GM23248 (cell line): ENCODE measurements around the gene RGS14. TPM values are rescaled to one million over a fixed set of nuclear protein-coding genes. Genes with fewer than 3 reads are reported as not detected.
A peak's percentile ranks its signal among the peaks of the same experiment; 100 is the strongest.

ENCODE experiments used
- DNase-seq: peaks from one replicate; pipeline ENCODE4 v3.0.0-alpha.2; 2015
- H2AFZ ChIP-seq: fragments of 200-600 bp; sonication (generic); 2 replicates; pipeline ENCODE4 v1.6.1; 2016; ENCODE audit warnings: antibody characterized with exemption
- H3F3A ChIP-seq: fragments of 200-600 bp; sonication (generic); 2 replicates; pipeline ENCODE4 v1.6.1; 2016; ENCODE audit warnings: mild to moderate bottlenecking, antibody characterized with exemption, mixed run types; ENCODE audit not compliant: insufficient read depth
- H3K27ac ChIP-seq: fragments of 200-600 bp; sonication (generic); 2 replicates; pipeline ENCODE4 v1.5.1; 2016; ENCODE audit warnings: mild to moderate bottlenecking
- H3K27me3 ChIP-seq: fragments of 200-600 bp; sonication (generic); replicated peaks from 2 replicates; pipeline ENCODE4 v1.6.1; 2016; ENCODE audit warnings: mild to moderate bottlenecking; ENCODE audit not compliant: insufficient read depth
- H3K36me3 ChIP-seq: fragments of 200-600 bp; sonication (generic); 2 replicates; pipeline ENCODE4 v1.6.1; 2016; ENCODE audit warnings: low read depth, mild to moderate bottlenecking
- H3K4me1 ChIP-seq: fragments of 200-600 bp; sonication (generic); 2 replicates; pipeline ENCODE4 v1.6.1; 2016; ENCODE audit warnings: mild to moderate bottlenecking; ENCODE audit not compliant: insufficient read depth
- H3K4me2 ChIP-seq: fragments of 200-600 bp; sonication (generic); one replicate; pipeline ENCODE4 v1.6.1; 2016; ENCODE audit warnings: mild to moderate bottlenecking; ENCODE audit not compliant: unreplicated experiment
- H3K4me3 ChIP-seq: fragments of 200-600 bp; sonication (generic); 2 replicates; pipeline ENCODE4 v1.5.1; 2016; ENCODE audit warnings: mild to moderate bottlenecking
- H3K79me2 ChIP-seq: fragments of 200-600 bp; sonication (generic); 2 replicates; pipeline ENCODE4 v1.6.1; 2016; ENCODE audit warnings: mild to moderate bottlenecking; ENCODE audit not compliant: insufficient read depth
- H3K9ac ChIP-seq: fragments of 200-600 bp; sonication (generic); 2 replicates; pipeline ENCODE4 v1.6.1; 2016; ENCODE audit warnings: mild to moderate bottlenecking
- H3K9me2 ChIP-seq: fragments of 200-600 bp; sonication (generic); 2 replicates; pipeline ENCODE4 v1.6.1; 2016; ENCODE audit warnings: mixed run types, mild to moderate bottlenecking, moderate library complexity; ENCODE audit not compliant: insufficient read depth
- H3K9me3 ChIP-seq: fragments of 200-600 bp; sonication (generic); one replicate; pipeline ENCODE4 v1.6.1; 2017; ENCODE audit warnings: low read depth
- H4K20me1 ChIP-seq: fragments of 200-600 bp; sonication (generic); 2 replicates; pipeline ENCODE4 v1.6.0; 2016; ENCODE audit not compliant: insufficient read depth
- EZH2 ChIP-seq: fragments of 200-600 bp; sonication (generic); IDR thresholded peaks from 2 replicates; pipeline ENCODE4 v1.6.1; 2018; ENCODE audit warnings: antibody characterized with exemption, mild to moderate bottlenecking; ENCODE audit not compliant: insufficient read depth, poor library complexity, severe bottlenecking
- EZH2phosphoT487 ChIP-seq: fragments of 200-600 bp; sonication (generic); IDR thresholded peaks from 2 replicates; pipeline ENCODE4 v1.6.1; 2018; ENCODE audit warnings: antibody characterized with exemption, moderate library complexity, mild to moderate bottlenecking, low read depth; ENCODE audit not compliant: insufficient read depth
- WGBS, 2 experiments: methylation state at CpG; one replicate each; pipeline ENCODE4 v1.1.6; 2015 to 2017; ENCODE audit warnings: low lambda C conversion rate in 2 of 2, low coverage in 1 of 2; ENCODE audit errors: missing lambda C conversion rate in 2 of 2; 5-methylcytosine and 5-hydroxymethylcytosine counted together
- in situ Hi-C: fragments of 300-500 bp; cut with MboI; formaldehyde crosslinking; loops from 2 replicates; pipeline ENCODE4 v1.15.0; 2020
- polyA plus RNA-seq: library from polyadenylated mRNA; unstranded; fragments of >200 nt; fragmentation: Nextera tagmentation; extraction: Ambion mirVana; gene quantifications from 2 replicates; pipeline ENCODE4 v1.2.1, GENCODE V29; 2016
- total RNA-seq: library from RNA; depleted of rRNA; stranded (reverse); fragments of >200 nt; shearing (Covaris generic); gene quantifications from 2 replicates; pipeline ENCODE4 v1.2.3, GENCODE V29; 2014

RGS14 gene
- total and polyA plus RNA-seq, 2 experiments from 2014 or later: 2.5 to 6.4 TPM

DNA sequence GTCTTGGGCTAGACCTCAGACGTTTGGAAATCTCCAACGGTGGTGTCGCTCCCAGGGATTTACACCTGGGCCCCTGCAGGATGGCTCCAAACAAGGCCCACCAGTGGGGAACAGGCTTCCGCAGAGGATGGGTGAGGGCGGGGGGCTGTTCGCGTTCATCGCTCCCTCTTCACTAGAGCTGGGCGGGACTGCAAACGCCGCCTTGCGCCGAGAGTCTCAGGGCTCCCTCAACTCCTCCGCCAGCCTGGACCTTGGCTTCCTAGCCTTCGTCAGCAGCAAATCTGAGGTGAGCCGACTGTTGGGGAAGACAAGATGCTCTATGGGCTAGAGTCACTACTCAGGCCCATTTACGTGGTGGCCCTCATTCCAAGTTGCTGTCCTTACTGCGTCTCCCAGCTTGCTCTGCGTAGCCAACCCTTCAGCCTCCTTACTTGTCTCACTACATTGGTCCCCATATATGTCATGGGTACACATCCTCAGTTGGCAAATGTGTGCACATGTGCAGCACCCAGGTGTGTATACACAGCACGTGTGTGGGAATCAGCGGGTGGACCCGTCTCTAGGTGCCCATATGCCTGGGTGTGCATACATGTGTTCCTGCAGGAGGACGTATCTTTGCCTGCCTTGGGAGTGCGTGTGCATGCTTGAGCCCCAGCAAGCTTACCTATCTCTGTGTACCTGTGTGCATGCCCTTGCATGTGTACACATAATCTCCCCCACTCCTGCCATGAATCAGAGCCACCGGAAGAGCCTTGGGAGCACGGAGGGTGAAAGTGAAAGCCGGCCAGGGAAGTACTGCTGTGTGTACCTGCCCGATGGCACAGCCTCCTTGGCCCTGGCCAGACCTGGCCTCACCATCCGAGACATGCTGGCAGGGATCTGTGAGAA lies 10.5 kb downstream of the RGS14 start:
- TF ChIP-seq EZH2 (no peak), EZH2phosphoT487 (no peak)
- H2AFZ ChIP-seq: no peak overlapping the region
- in situ Hi-C loops: no loop called here

DNA sequence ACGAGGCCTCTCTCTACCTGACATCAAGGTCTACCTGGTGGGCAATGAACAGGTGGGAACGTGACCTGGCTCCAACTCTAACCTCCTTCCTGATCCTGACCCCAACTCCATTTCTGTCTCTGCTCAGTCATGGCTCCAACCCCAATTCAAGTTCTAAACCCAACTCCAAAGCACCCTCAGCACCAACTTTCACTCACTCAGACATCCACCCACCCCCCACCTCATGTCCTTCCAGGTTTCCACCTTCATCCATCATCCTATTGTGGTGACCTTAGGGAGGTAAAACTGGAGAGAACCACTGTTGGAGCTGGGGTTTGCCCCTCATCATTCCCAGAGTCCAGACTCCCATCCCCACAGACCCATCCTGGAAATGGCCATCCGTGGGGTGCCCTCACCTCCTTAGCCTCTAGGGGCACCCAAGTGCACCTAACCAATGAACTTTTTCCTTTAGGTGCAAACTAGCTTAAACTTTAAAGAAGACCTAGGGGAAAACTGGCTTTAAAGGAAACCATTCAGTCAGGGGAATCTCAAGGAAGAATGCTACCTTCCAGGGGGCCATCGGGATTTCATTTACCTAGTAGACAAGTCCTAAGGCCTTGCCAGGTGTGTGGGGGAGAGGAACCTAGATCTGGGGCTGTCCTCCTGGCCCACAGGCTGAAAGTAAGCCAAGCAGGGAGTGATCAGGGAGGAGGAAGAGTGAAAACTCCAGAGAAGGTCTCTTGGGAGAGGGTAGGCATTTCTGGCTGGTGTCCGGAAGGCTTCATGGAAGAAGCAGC lies 11.3 kb downstream of the RGS14 start:
- no peaks in the 10 kb centered on the region for H3K9me2 ChIP-seq
- H3F3A ChIP-seq: no peaks in the 10 kb centered on the region
- H3K4me1 ChIP-seq: peaks cover 10% of the 10 kb centered on the region
- no peaks in the 10 kb centered on the region for H4K20me1 ChIP-seq
- H3K4me3 ChIP-seq: no peak overlapping the region
- in situ Hi-C loops: no loop called here
- WGBS, 2 experiments: 56 to 70% methylated on average over 5 of the region's 5 CpGs
- TF ChIP-seq EZH2 (no peak), EZH2phosphoT487 (no peak)
- H3K79me2 ChIP-seq: no peaks in the 10 kb centered on the region
- H3K9me3 ChIP-seq: no peaks in the 10 kb centered on the region
- H3K27ac ChIP-seq: no peak overlapping the region
- H3K9ac ChIP-seq: no peak overlapping the region
- H2AFZ ChIP-seq: no peak overlapping the region
- no peaks in the 10 kb centered on the region for H3K36me3 ChIP-seq
- DNase-seq: peak; percentile 65
- no peak overlapping the region for H3K4me2 ChIP-seq
- H3K27me3 ChIP-seq: no peaks in the 10 kb centered on the region

More for the DNA sequence above, 10.5 kb downstream of the RGS14 start:
- Histone ChIP-seq H4K20me1 (no peaks in the 10 kb centered on the region), H3K9me2 (no peaks in the 10 kb centered on the region), H3K27ac (no peak overlapping the region), H3K9ac (no peak overlapping the region), H3K4me2 (no peak overlapping the region), H3K79me2 (no peaks in the 10 kb centered on the region), H3F3A (no peaks in the 10 kb centered on the region), H3K27me3 (no peaks in the 10 kb centered on the region), H3K4me1 (peaks cover 18% of the 10 kb centered on the region), H3K36me3 (no peaks in the 10 kb centered on the region), H3K4me3 (no peak overlapping the region), H3K9me3 (no peaks in the 10 kb centered on the region)
- no peak for DNase-seq
- 82 to 85% methylated on average over 29 of the region's 29 CpGs for WGBS, 2 experiments

GRCh38 chr5:177369645-177370440 lies 12.1 kb downstream of the RGS14 start:
- DNase-seq: no peak
- Histone ChIP-seq H3K27me3 (no peaks in the 10 kb centered on the region), H3K9me2 (no peaks in the 10 kb centered on the region), H3K9ac (no peak overlapping the region), H4K20me1 (no peaks in the 10 kb centered on the region), H3K36me3 (no peaks in the 10 kb centered on the region), H3K27ac (no peak overlapping the region), H3K4me2 (no peak overlapping the region), H3K4me3 (no peak overlapping the region), H3K4me1 (peaks cover 9% of the 10 kb centered on the region; the same call in 1 of the 2 replicates), H3K79me2 (no peaks in the 10 kb centered on the region), H3F3A (no peaks in the 10 kb centered on the region), H3K9me3 (no peaks in the 10 kb centered on the region), H2AFZ (no peak overlapping the region)
- no peak for TF ChIP-seq EZH2
- TF ChIP-seq EZH2phosphoT487: no peak
- in situ Hi-C loops: no loop called here
- WGBS, 2 experiments: 67 to 68% methylated on average over 11 of the region's 11 CpGs
